Gastroesophageal sphincter (tissue), 4 donors: Measurements from ENCODE around the gene ITGBL1. TPM values are rescaled to one million over a fixed set of nuclear protein-coding genes. Genes with fewer than 3 reads are reported as not detected.

Experiments used
- ATAC-seq: fragments of 150-250 bp; one replicate; pipeline ENCODE4 v1.9.1; 2016; ENCODE audit warnings: mild to moderate bottlenecking, moderate library complexity
- H3K27ac ChIP-seq, 4 donors: fragments of 200-600 bp; sonication (generic) in 3 of 4; 1 replicate in 3 of 4; 2 replicates in 1 of 4; pipeline ENCODE4 v1.5.1; 2016 to 2019
- H3K27me3 ChIP-seq: fragments of 200-600 bp; sonication (generic); one replicate; pipeline ENCODE4 v1.5.1; 2019
- H3K36me3 ChIP-seq, 2 donors: fragments of 200-600 bp; sonication (generic); one replicate each; pipeline ENCODE4 v1.5.1; 2019; ENCODE audit warnings: control low read depth in 1 of 2
- H3K4me1 ChIP-seq, 3 donors: fragments of 200-600 bp; sonication (generic); 1 replicate in 2 of 3; 2 replicates in 1 of 3; pipeline ENCODE4 v1.5.1; 2016 to 2019; ENCODE audit warnings: control low read depth in 2 of 3
- H3K4me3 ChIP-seq, 2 donors: fragments of 200-600 bp; sonication (generic); one replicate each; pipeline ENCODE4 v1.5.1; 2019; ENCODE audit warnings: mild to moderate bottlenecking in 1 of 2, moderate library complexity in 1 of 2
- H3K9me3 ChIP-seq, 3 donors: fragments of 200-600 bp; sonication (generic); one replicate each; pipeline ENCODE4 v1.5.1; 2017 to 2019; ENCODE audit warnings: control low read depth in 2 of 3
- CTCF ChIP-seq, 4 experiments: fragments of 200-600 bp in 2 of 4; fragments of 450-650 bp in 2 of 4; sonication (generic) in 1 of 4; IDR thresholded peaks; one replicate each; pipeline ENCODE4 v1.5.1; 2017 to 2019; ENCODE audit warnings: antibody characterized with exemption in 4 of 4, mild to moderate bottlenecking in 2 of 4, moderate library complexity in 2 of 4
- EP300 ChIP-seq: sonication (generic); formaldehyde crosslinking; IDR thresholded peaks from one replicate; pipeline ENCODE4 v1.6.1; 2017; ENCODE audit warnings: antibody characterized with exemption, mild to moderate bottlenecking
- POLR2A ChIP-seq, 2 donors: fragments of 450-650 bp; IDR thresholded peaks; one replicate each; pipeline ENCODE4 v1.6.1; 2017; ENCODE audit warnings: antibody characterized with exemption in 2 of 2, mild to moderate bottlenecking in 2 of 2, moderate library complexity in 1 of 2
- POLR2AphosphoS5 ChIP-seq: sonication (generic); formaldehyde crosslinking; IDR thresholded peaks from one replicate; pipeline ENCODE4 v1.6.1; 2017; ENCODE audit warnings: antibody characterized with exemption
- WGBS, 2 donors: methylation state at CpG; one replicate each; pipeline ENCODE4 v1.1.5; 2018; ENCODE audit warnings: low coverage in 1 of 2; 5-methylcytosine and 5-hydroxymethylcytosine counted together
- total RNA-seq, 4 donors: library from RNA; depleted of rRNA; stranded (reverse); fragments of >200 nt; gene quantifications; one replicate each; pipeline ENCODE4 v1.1.0, GENCODE V29; 2016

Gene ITGBL1
- total RNA-seq, 4 donors from 2014 or later = 8.6 to 28.0 (median 12.8) TPM

- Histone ChIP-seq H3K4me1 (no peaks in the 10 kb centered on the region), H3K9me3 (no peaks in the 10 kb centered on the region), H3K36me3 (no peaks in the 10 kb centered on the region), H3K27me3 (no peaks in the 10 kb centered on the region), H3K4me3 (no peak overlapping the region), H3K27ac (no peak overlapping the region)
- ATAC-seq = no peak
- no peak for TF ChIP-seq POLR2AphosphoS5
- no peak for TF ChIP-seq CTCF (IDR thresholded peaks at IDR 0.05)
- no peak for TF ChIP-seq EP300
- TF ChIP-seq POLR2A (IDR thresholded peaks at IDR 0.05) = no peak
These were observed 100.3 kb downstream of the ITGBL1 start for GRCh38 chr13:101552786-101553185.

- H3K4me1 ChIP-seq = no peaks in the 10 kb centered on the region
- H3K27ac ChIP-seq = no peak overlapping the region
- 67 to 89% methylated on average over 1 to 2 of the region's 2 CpGs for WGBS, 2 donors
- no peaks in the 10 kb centered on the region for H3K9me3 ChIP-seq
- no peak for ATAC-seq
- H3K4me3 ChIP-seq = no peak overlapping the region
- H3K27me3 ChIP-seq = no peaks in the 10 kb centered on the region
- no peaks in the 10 kb centered on the region for H3K36me3 ChIP-seq
- no peak for TF ChIP-seq POLR2AphosphoS5
- TF ChIP-seq CTCF (IDR thresholded peaks at IDR 0.05) = no peak
- TF ChIP-seq EP300 = no peak
- TF ChIP-seq POLR2A (IDR thresholded peaks at IDR 0.05) = no peak
These were observed 102.1 kb downstream of the ITGBL1 start for GRCh38 chr13:101554420-101555125.

- H3K4me3 ChIP-seq = no peak overlapping the region
- no peaks in the 10 kb centered on the region for H3K27me3 ChIP-seq
- H3K4me1 ChIP-seq = no peaks in the 10 kb centered on the region
- H3K36me3 ChIP-seq = no peaks in the 10 kb centered on the region
- H3K27ac ChIP-seq = no peak overlapping the region
- no peak for ATAC-seq
- H3K9me3 ChIP-seq = no peaks in the 10 kb centered on the region
- no peak for TF ChIP-seq POLR2AphosphoS5
- TF ChIP-seq POLR2A (IDR thresholded peaks at IDR 0.05) = no peak
- TF ChIP-seq EP300 = no peak
- TF ChIP-seq CTCF (IDR thresholded peaks at IDR 0.05) = no peak
These were observed 103.1 kb downstream of the ITGBL1 start for GRCh38 chr13:101555610-101556009.

- no peaks in the 10 kb centered on the region for H3K4me1 ChIP-seq
- no peaks in the 10 kb centered on the region for H3K27me3 ChIP-seq
- no peak overlapping the region for H3K27ac ChIP-seq
- 49 to 59% methylated on average over 3 of the region's 3 CpGs for WGBS, 2 donors
- H3K9me3 ChIP-seq = no peaks in the 10 kb centered on the region
- peak; percentile 87 for ATAC-seq
- no peaks in the 10 kb centered on the region for H3K36me3 ChIP-seq
- no peak for TF ChIP-seq POLR2AphosphoS5
- TF ChIP-seq EP300 = no peak
- TF ChIP-seq POLR2A (IDR thresholded peaks at IDR 0.05) = no peak
- no peak for TF ChIP-seq CTCF (IDR thresholded peaks at IDR 0.05)
- no peak overlapping the region for H3K4me3 ChIP-seq
These were observed 104.2 kb downstream of the ITGBL1 start for GRCh38 chr13:101556676-101557123.

GRCh38 chr13:101565317-101565716, 112.8 kb downstream of the ITGBL1 start:
- H3K27ac ChIP-seq = no peak overlapping the region
- no peaks in the 10 kb centered on the region for H3K27me3 ChIP-seq
- no peaks in the 10 kb centered on the region for H3K9me3 ChIP-seq
- H3K4me3 ChIP-seq = no peak overlapping the region
- no peaks in the 10 kb centered on the region for H3K4me1 ChIP-seq
- ATAC-seq = no peak
- TF ChIP-seq POLR2AphosphoS5 = no peak
- no peak for TF ChIP-seq POLR2A (IDR thresholded peaks at IDR 0.05)
- no peak for TF ChIP-seq EP300
- no peak for TF ChIP-seq CTCF (IDR thresholded peaks at IDR 0.05)
- H3K36me3 ChIP-seq = no peaks in the 10 kb centered on the region
- WGBS, 2 donors = 63 to 72% methylated on average over 1 of the region's 1 CpG
